Upper lobe of right lung (tissue), 1 donor: ENCODE data around the gene ZMYM5. TPM values are rescaled to one million over a fixed set of nuclear protein-coding genes. Genes with fewer than 3 reads are reported as not detected.
A peak's percentile ranks its signal among the peaks of the same experiment; 100 is the strongest.
"Not testable (repeated sequence)": the region's sequence is repeated elsewhere in the genome, so short reads cannot be mapped to it uniquely, and the experiment has no call there.

ENCODE experiments used
- ATAC-seq: fragments of 200-7000 bp; cut with Tn5 transposase; one replicate; pipeline ENCODE4 v1.9.1; 2020; ENCODE audit warnings: mild to moderate bottlenecking, moderate library complexity
- DNase-seq: peaks from one replicate; pipeline ENCODE4 v3.0.0-alpha.2; 2020
- H3K27ac ChIP-seq: fragments of 200-600 bp; one replicate; pipeline ENCODE4 v1.8.0; 2022
- H3K27me3 ChIP-seq: fragments of 200-600 bp; one replicate; pipeline ENCODE4 v1.8.0; 2022; ENCODE audit warnings: mild to moderate bottlenecking
- H3K36me3 ChIP-seq: fragments of 200-600 bp; one replicate; pipeline ENCODE4 v1.8.0; 2022
- H3K4me1 ChIP-seq: fragments of 200-600 bp; one replicate; pipeline ENCODE4 v1.8.0; 2022
- H3K4me3 ChIP-seq: fragments of 200-600 bp; one replicate; pipeline ENCODE4 v1.8.0; 2022; ENCODE audit warnings: mild to moderate bottlenecking
- H3K9me3 ChIP-seq: fragments of 200-600 bp; one replicate; pipeline ENCODE4 v1.8.0; 2022
- intact Hi-C: fragments of 100-400 bp; cut with DNase I; formaldehyde crosslinking; loops from one replicate; pipeline ENCODE4 v1.11.0; 2022
- total RNA-seq: library from RNA; stranded (reverse); fragmentation: NEBNext Ultra II Directional; extraction: Animal tissue kit (Norgen Biotek cat#: 25700); gene quantifications from one replicate; pipeline ENCODE4 v1.2.1, GENCODE V29; 2021
- TF ChIP-seq, protein P1 (sequence below): fragments of 200-600 bp; IDR thresholded peaks from one replicate; pipeline ENCODE4 v1.8.0; 2022; ENCODE audit warnings: antibody characterized with exemption
- donor health status: DM: no; HTN: yes; CAD: no; lungs with severe emphysema.

Gene ZMYM5
- total RNA-seq, 1 donor from 2014 or later = 11.8 TPM

DNA sequence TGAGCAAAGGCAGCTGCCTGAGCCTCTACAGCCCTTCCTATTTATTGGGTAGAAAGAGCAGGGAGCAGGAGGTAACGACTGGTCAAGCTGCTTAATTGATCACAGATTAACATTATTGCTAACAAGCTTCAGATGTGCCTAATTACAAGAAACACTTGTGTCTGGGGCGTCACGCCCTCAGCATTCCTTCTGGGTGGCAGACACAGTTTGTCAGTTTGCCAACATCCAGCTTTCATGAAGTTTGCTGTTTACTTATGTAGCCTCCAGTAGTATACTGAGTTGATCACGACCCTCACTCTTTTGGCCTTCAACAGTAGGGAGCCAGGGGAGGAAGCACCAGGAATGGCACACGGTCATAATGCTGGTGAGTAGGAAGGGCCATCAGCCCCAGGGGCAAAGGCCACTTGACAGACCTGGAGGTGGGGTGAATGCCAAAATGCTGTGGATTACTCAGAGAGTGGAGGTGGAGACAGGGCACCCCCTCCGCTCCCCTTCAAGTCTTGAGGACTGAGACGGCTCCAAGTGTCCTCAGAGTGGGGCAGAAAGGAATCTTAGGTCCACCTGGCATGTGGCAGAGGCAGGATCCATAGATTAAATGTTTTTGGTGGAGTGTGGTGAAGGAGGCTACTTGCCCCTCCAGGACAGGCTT, 45.8 kb downstream of the ZMYM5 start:
- intact Hi-C loops = no loop called here
- Histone ChIP-seq H3K4me3 (no peak overlapping the region), H3K27me3 (no peaks in the 10 kb centered on the region), H3K9me3 (no peaks in the 10 kb centered on the region), H3K36me3 (peaks cover 17% of the 10 kb centered on the region), H3K4me1 (no peaks in the 10 kb centered on the region), H3K27ac (no peak overlapping the region)
- ATAC-seq (peak; percentile 42), DNase-seq (no peak)
- TF ChIP-seq, protein P1, sequence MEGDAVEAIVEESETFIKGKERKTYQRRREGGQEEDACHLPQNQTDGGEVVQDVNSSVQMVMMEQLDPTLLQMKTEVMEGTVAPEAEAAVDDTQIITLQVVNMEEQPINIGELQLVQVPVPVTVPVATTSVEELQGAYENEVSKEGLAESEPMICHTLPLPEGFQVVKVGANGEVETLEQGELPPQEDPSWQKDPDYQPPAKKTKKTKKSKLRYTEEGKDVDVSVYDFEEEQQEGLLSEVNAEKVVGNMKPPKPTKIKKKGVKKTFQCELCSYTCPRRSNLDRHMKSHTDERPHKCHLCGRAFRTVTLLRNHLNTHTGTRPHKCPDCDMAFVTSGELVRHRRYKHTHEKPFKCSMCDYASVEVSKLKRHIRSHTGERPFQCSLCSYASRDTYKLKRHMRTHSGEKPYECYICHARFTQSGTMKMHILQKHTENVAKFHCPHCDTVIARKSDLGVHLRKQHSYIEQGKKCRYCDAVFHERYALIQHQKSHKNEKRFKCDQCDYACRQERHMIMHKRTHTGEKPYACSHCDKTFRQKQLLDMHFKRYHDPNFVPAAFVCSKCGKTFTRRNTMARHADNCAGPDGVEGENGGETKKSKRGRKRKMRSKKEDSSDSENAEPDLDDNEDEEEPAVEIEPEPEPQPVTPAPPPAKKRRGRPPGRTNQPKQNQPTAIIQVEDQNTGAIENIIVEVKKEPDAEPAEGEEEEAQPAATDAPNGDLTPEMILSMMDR = no peak

DNA sequence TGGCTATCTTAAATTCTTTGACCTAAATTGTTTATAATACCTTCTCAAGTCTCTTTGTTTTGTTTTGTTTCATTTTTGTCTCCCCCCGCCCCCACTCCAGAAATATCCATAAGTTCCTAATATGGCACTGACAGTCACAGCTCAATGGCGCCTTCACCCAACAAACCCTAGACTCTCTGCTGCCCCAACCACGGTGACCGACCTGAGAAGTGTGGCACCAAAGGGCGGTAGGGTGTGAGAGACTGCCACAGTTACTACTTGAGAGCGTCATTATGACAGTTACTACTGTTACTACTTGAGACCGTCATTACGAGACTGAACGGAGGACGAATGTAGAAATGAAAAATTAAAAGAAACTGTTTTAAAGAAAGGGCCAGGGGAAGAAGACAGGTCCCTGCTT, 46.3 kb downstream of the ZMYM5 start:
- TF ChIP-seq, protein P1 = no peak
- ATAC-seq (no peak), DNase-seq (no peak)
- Histone ChIP-seq H3K27ac (no peak overlapping the region), H3K27me3 (no peaks in the 10 kb centered on the region), H3K4me1 (no peaks in the 10 kb centered on the region), H3K4me3 (no peak overlapping the region), H3K36me3 (peaks cover 12% of the 10 kb centered on the region), H3K9me3 (no peaks in the 10 kb centered on the region)
- intact Hi-C loops = no loop called here

DNA sequence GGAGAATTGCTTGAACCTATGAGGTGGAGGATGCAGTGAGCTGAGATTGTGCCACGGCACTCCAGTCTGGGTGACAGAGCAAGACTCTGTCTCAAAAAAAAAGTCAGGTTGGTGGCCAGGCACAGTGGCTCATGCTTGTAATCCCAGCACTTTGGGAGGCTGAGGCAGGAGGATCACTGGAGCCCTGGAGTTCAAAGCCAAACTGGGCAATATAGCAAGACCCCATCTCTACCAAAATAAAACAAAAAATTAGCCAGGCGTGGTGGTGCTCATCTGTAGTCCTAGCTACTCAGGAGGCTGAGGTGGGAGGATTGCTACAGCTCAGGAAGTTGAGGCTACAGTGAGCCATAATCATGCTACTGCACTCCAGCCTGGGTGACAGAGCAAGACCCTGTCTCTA, 47.6 kb downstream of the ZMYM5 start:
- DNase-seq, H3K27me3 ChIP-seq, intact Hi-C loops, H3K4me3 ChIP-seq, ATAC-seq, H3K4me1 ChIP-seq, H3K9me3 ChIP-seq, H3K27ac ChIP-seq: not testable (repeated sequence)
- H3K36me3 ChIP-seq = peaks cover 11% of the 10 kb centered on the region

DNA sequence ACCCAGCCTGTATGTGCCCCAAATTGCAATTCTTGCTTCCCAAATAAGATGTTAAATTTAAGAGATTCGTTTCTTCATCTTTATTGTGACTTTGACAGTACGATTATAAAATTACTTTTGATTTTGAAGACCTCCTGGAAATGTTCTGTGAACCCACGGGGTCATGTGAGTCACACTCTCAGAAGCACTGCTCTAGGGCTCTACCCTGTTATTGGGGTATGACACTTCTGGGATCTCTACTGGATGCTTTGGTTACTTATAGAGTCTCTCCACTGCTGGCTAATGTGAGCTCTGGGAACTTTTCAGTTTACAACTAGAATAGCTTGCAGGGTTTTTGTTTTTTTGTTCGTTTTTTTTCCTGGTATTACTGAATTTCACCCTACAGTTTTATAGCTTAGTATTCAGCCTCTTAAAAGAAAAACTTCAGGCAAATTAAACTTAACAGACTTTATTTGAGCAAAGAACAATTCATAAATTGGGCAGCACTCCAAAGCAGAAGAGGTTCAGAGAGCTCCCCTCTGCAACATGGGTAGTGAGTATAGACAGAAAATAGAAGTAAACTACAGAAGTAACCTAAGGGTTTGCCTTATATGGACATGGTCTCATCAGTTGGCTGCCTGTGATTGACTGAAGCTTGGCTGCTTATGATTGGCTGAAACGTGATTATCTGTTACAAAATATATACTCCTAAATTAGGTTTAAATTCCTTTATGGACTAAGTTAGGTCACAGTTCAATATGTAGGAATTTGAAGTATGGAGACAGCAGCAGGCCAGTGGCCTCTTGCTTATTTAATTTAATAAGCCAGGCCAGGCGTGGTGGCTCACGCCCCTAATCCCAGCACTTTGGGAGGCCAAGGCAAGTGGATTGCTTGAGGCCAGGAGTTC, 52.2 kb downstream of the ZMYM5 start:
- DNase-seq (peak; percentile 8), ATAC-seq (no peak)
- Histone ChIP-seq H3K4me1 (no peaks in the 10 kb centered on the region), H3K27me3 (no peaks in the 10 kb centered on the region), H3K9me3 (no peaks in the 10 kb centered on the region), H3K27ac (no peak overlapping the region), H3K4me3 (no peak overlapping the region), H3K36me3 (no peaks in the 10 kb centered on the region)
- intact Hi-C loops = no loop called here
- TF ChIP-seq, protein P1 = no peak

DNA sequence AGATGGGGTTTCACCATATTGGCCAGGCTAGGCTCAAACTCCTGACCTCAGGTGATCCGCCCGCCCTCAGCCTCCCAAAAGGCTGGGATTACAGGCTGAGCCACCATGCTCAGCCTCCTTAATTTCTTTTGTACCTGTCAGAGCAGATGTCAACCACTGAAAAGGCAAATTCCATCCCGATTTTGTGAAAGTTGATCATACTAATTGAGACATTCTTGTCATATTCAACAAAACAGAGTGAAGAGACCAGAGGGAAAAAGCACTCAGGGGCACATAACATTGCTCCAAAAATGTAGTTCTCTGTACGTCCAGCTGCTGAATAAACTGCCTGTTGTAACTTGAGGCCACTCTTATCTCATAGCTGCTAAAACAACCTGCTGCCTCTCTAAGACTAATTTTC, 53.3 kb downstream of the ZMYM5 start:
- H3K4me1 ChIP-seq = no peaks in the 10 kb centered on the region
- TF ChIP-seq, protein P1 = no peak
- H3K4me3 ChIP-seq = no peak overlapping the region
- no peak for ATAC-seq
- DNase-seq = peak; percentile 16
- H3K36me3 ChIP-seq = no peaks in the 10 kb centered on the region
- no peak overlapping the region for H3K27ac ChIP-seq
- no peaks in the 10 kb centered on the region for H3K9me3 ChIP-seq
- intact Hi-C loops = no loop called here
- H3K27me3 ChIP-seq = no peaks in the 10 kb centered on the region

GRCh38 chr13:19805765-19806164, 57.7 kb downstream of the ZMYM5 start:
- TF ChIP-seq, protein P1 = no peak
- ATAC-seq = no peak
- no peak overlapping the region for H3K4me3 ChIP-seq
- intact Hi-C loops = no loop called here
- no peaks in the 10 kb centered on the region for H3K4me1 ChIP-seq
- no peaks in the 10 kb centered on the region for H3K36me3 ChIP-seq
- no peak for DNase-seq
- H3K9me3 ChIP-seq = no peaks in the 10 kb centered on the region
- no peaks in the 10 kb centered on the region for H3K27me3 ChIP-seq
- H3K27ac ChIP-seq = no peak overlapping the region
